H9 (cell line): ENCODE data around the gene MAN2C1. TPM values are rescaled to one million over a fixed set of nuclear protein-coding genes. Genes with fewer than 3 reads are reported as not detected.

Source experiments
- DNase-seq: peaks from one replicate; pipeline ENCODE4 v3.0.0-alpha.2; 2017
- H2AFZ ChIP-seq: one replicate; pipeline ENCODE4 v1.6.1; 2013; ENCODE audit warnings: mild to moderate bottlenecking, low read length, control low read depth, moderate library complexity
- H2AK5ac ChIP-seq: 2 replicates; pipeline ENCODE4 v1.6.1; 2013; ENCODE audit warnings: low read length, control low read depth, mixed read lengths; ENCODE audit not compliant: insufficient read length
- H2BK120ac ChIP-seq: one replicate; pipeline ENCODE4 v1.6.1; 2013; ENCODE audit warnings: low read depth, mild to moderate bottlenecking, low read length, control low read depth, inconsistent platforms; ENCODE audit not compliant: poor library complexity, severe bottlenecking
- H2BK12ac ChIP-seq: 2 replicates; pipeline ENCODE4 v1.6.1; 2013; ENCODE audit warnings: low read length, control low read depth, mixed read lengths, low read depth; ENCODE audit not compliant: insufficient read length
- H2BK15ac ChIP-seq: 2 replicates; pipeline ENCODE4 v1.6.1; 2013; ENCODE audit warnings: low read depth, low read length, control low read depth
- H2BK20ac ChIP-seq: one replicate; pipeline ENCODE4 v1.6.1; 2013; ENCODE audit warnings: low read depth, mild to moderate bottlenecking, low read length, control low read depth, inconsistent platforms; ENCODE audit not compliant: poor library complexity, severe bottlenecking
- H2BK5ac ChIP-seq: 2 replicates; pipeline ENCODE4 v1.6.1; 2013; ENCODE audit warnings: low read length, control low read depth, mixed read lengths; ENCODE audit not compliant: insufficient read length
- H3K14ac ChIP-seq: 2 replicates; pipeline ENCODE4 v1.6.1; 2013; ENCODE audit warnings: low read length, control low read depth; ENCODE audit not compliant: insufficient read depth
- H3K18ac ChIP-seq: 2 replicates; pipeline ENCODE4 v1.6.1; 2013; ENCODE audit warnings: low read depth, mild to moderate bottlenecking, mixed read lengths, low read length, control low read depth; ENCODE audit not compliant: insufficient read length
- H3K23ac ChIP-seq: 2 replicates; pipeline ENCODE4 v1.6.1; 2013; ENCODE audit warnings: low read length, control low read depth, mixed read lengths, low read depth; ENCODE audit not compliant: insufficient read length
- H3K23me2 ChIP-seq: 2 replicates; pipeline ENCODE4 v1.6.1; 2013; ENCODE audit warnings: low read depth, mild to moderate bottlenecking, mixed read lengths, low read length, control low read depth; ENCODE audit not compliant: insufficient read length, poor library complexity, severe bottlenecking
- H3K27ac ChIP-seq: 2 replicates; pipeline ENCODE4 v1.5.1; 2013; ENCODE audit warnings: low read length, control low read depth, mixed read lengths, low read depth; ENCODE audit not compliant: insufficient read length
- H3K27me3 ChIP-seq: 2 replicates; pipeline ENCODE4 v1.6.1; 2013; ENCODE audit warnings: low read length, control low read depth, inconsistent platforms; ENCODE audit not compliant: insufficient read depth
- H3K4ac ChIP-seq: 2 replicates; pipeline ENCODE4 v1.6.1; 2013; ENCODE audit warnings: low read depth, mild to moderate bottlenecking, control low read depth, inconsistent platforms, low read length, moderate library complexity
- H3K4me1 ChIP-seq: 2 replicates; pipeline ENCODE4 v1.6.1; 2013; ENCODE audit warnings: low read length, control low read depth, inconsistent platforms; ENCODE audit not compliant: insufficient read depth
- H3K4me2 ChIP-seq: 2 replicates; pipeline ENCODE4 v1.6.1; 2013; ENCODE audit warnings: low read length, control low read depth, mixed read lengths; ENCODE audit not compliant: insufficient read length, insufficient read depth
- H3K56ac ChIP-seq: 2 replicates; pipeline ENCODE4 v1.6.1; 2013; ENCODE audit warnings: low read depth, mild to moderate bottlenecking, mixed read lengths, low read length, control low read depth; ENCODE audit not compliant: insufficient read length
- H3K79me1 ChIP-seq: 2 replicates; pipeline ENCODE4 v1.6.1; 2013; ENCODE audit warnings: low read depth, mild to moderate bottlenecking, moderate library complexity, low read length, control low read depth, inconsistent platforms; ENCODE audit not compliant: insufficient read depth, poor library complexity, severe bottlenecking
- H3K79me2 ChIP-seq: 2 replicates; pipeline ENCODE4 v1.6.1; 2013; ENCODE audit warnings: low read length, control low read depth, inconsistent platforms; ENCODE audit not compliant: insufficient read depth
- H3K9ac ChIP-seq: 2 replicates; pipeline ENCODE4 v1.6.1; 2013; ENCODE audit warnings: low read length, control low read depth, mixed read lengths; ENCODE audit not compliant: insufficient read length; ENCODE audit errors: extremely low read depth
- H3K9me3 ChIP-seq: one replicate; pipeline ENCODE4 v1.6.1; 2013; ENCODE audit warnings: low read depth, low read length, inconsistent platforms; ENCODE audit not compliant: control insufficient read depth
- H3T11ph ChIP-seq: one replicate; pipeline ENCODE4 v1.6.1; 2013; ENCODE audit warnings: mild to moderate bottlenecking, low read length, control low read depth, inconsistent platforms
- H4K20me1 ChIP-seq: one replicate; pipeline ENCODE4 v1.6.1; 2013; ENCODE audit not compliant: control insufficient read depth, insufficient read length, insufficient read depth
- H4K5ac ChIP-seq: 2 replicates; pipeline ENCODE4 v1.6.1; 2013; ENCODE audit warnings: low read depth, mild to moderate bottlenecking, mixed read lengths, low read length, control low read depth; ENCODE audit not compliant: insufficient read length
- H4K8ac ChIP-seq: replicated peaks from 2 replicates; pipeline ENCODE4 v1.6.1; 2013; ENCODE audit warnings: low read length, control low read depth, mixed read lengths, low read depth; ENCODE audit not compliant: insufficient read length
- H4K91ac ChIP-seq: 2 replicates; pipeline ENCODE4 v1.6.1; 2013; ENCODE audit warnings: low read depth, mild to moderate bottlenecking, moderate library complexity, mixed read lengths, low read length, control low read depth; ENCODE audit not compliant: insufficient read length
- H3K27ac Mint-ChIP-seq, 3 experiments: 2 replicates in 2 of 3; 3 replicates in 1 of 3; pipeline ENCODE4 v1.8.0; 2020 to 2021; ENCODE audit warnings: mixed read lengths in 3 of 3, mild to moderate bottlenecking in 1 of 3, moderate library complexity in 1 of 3
- H3K27me3 Mint-ChIP-seq: 2 replicates; pipeline ENCODE4 v1.8.0; 2021; ENCODE audit warnings: low read depth, mild to moderate bottlenecking, moderate library complexity, mixed read lengths
- H3K36me3 Mint-ChIP-seq, 3 experiments: 2 replicates in 2 of 3; 3 replicates in 1 of 3; pipeline ENCODE4 v1.8.0; 2020 to 2021; ENCODE audit warnings: low read depth in 3 of 3, mixed read lengths in 3 of 3; ENCODE audit not compliant: insufficient read depth in 1 of 3
- H3K4me1 Mint-ChIP-seq, 2 experiments: 2 replicates each; pipeline ENCODE4 v1.8.0; 2020; ENCODE audit warnings: mixed read lengths in 2 of 2
- H3K4me3 Mint-ChIP-seq, 2 experiments: 2 replicates in 1 of 2; 3 replicates in 1 of 2; pipeline ENCODE4 v1.8.0; 2020 to 2021; ENCODE audit warnings: mild to moderate bottlenecking in 2 of 2, mixed read lengths in 2 of 2, moderate library complexity in 1 of 2
- H3K9me3 Mint-ChIP-seq, 2 experiments: 2 replicates in 1 of 2; 3 replicates in 1 of 2; pipeline ENCODE4 v1.8.0; 2020; ENCODE audit warnings: mild to moderate bottlenecking in 2 of 2, mixed read lengths in 2 of 2, moderate library complexity in 1 of 2
- WGBS: extraction: QIAGEN DNeasy Blood & Tissue Kit; methylation state at CpG from one replicate; pipeline ENCODE4 v1.1.7; 2013; ENCODE audit warnings: missing lambda C conversion rate, low lambda C conversion rate, mixed read lengths; ENCODE audit not compliant: insufficient read length; ENCODE audit errors: extremely low coverage; 5-methylcytosine and 5-hydroxymethylcytosine counted together
- total RNA-seq: library from RNA; stranded (reverse); gene quantifications from 2 replicates; pipeline ENCODE4 v1.2.1, GENCODE V29; 2021
- TF ChIP-seq, protein P1 (sequence below): fragments of 200-600 bp; sonication (generic); conservative IDR thresholded peaks from 3 replicates; pipeline ENCODE4 v1.8.0; 2021; ENCODE audit warnings: antibody characterized with exemption, mild to moderate bottlenecking

The MAN2C1 gene
- total RNA-seq, 1 experiment from 2014 or later = 112 TPM

DNA sequence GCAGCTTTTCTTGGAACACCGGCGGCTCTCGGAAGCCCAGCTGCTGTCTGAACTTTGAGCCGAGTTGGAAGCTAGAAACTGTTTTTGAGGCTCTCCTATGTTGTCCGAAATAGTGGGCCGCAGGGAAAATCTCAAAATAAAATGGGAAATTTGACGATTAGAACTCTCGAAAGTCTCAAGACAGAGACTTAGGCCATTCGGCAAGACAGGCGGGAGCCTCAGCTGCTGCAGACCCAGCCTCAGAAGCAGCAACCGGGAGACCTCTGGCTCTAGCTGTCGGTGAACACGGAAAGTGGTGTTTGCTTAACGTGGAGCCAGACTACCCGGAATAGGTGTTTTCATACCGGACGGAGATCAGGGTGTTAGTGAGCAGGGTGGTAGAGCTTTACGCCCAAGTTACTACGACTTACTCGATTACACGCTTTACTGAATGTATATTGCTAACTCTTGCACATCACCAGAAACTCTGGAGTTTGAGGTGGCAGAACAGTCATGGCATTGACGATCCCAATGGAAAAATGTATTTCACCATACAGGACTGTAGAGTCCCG, 357 bp upstream of the MAN2C1 start:
- Mint-ChIP-seq H3K4me3 (peak overlapping the region; percentile 87 to 91), H3K9me3 (no peaks in the 10 kb centered on the region), H3K27me3 (no peaks in the 10 kb centered on the region; the same call in 1 of the 2 replicates), H3K36me3 (peaks cover 20 to 59% (median 48%) of the 10 kb centered on the region in 3 experiments; a peak in 6 of 7 replicates), H3K4me1 (peaks cover 19 to 20% of the 10 kb centered on the region in 2 experiments), H3K27ac (peak overlapping the region; percentile 95 to 97 (median 96))
- peak overlapping the region; percentile 16 for H3K9ac ChIP-seq
- no peak overlapping the region for H3K18ac ChIP-seq
- no peak for DNase-seq
- H4K5ac ChIP-seq = no peak overlapping the region
- H3K9me3 ChIP-seq = no peaks in the 10 kb centered on the region
- H4K91ac ChIP-seq = no peak overlapping the region
- H4K20me1 ChIP-seq = no peaks in the 10 kb centered on the region
- no peak overlapping the region for H3K14ac ChIP-seq
- no peaks in the 10 kb centered on the region for H3K79me1 ChIP-seq
- no peak overlapping the region for H2AFZ ChIP-seq
- H3T11ph ChIP-seq = no peak overlapping the region
- H3K27me3 ChIP-seq = no peaks in the 10 kb centered on the region
- H3K23ac ChIP-seq = no peak overlapping the region
- no peaks in the 10 kb centered on the region for H3K23me2 ChIP-seq
- H2BK20ac ChIP-seq = no peak overlapping the region
- H3K27ac ChIP-seq = no peak overlapping the region
- no peak overlapping the region for H2BK5ac ChIP-seq
- no peak overlapping the region for H2AK5ac ChIP-seq
- no peak overlapping the region for H4K8ac ChIP-seq
- TF ChIP-seq, protein P1, sequence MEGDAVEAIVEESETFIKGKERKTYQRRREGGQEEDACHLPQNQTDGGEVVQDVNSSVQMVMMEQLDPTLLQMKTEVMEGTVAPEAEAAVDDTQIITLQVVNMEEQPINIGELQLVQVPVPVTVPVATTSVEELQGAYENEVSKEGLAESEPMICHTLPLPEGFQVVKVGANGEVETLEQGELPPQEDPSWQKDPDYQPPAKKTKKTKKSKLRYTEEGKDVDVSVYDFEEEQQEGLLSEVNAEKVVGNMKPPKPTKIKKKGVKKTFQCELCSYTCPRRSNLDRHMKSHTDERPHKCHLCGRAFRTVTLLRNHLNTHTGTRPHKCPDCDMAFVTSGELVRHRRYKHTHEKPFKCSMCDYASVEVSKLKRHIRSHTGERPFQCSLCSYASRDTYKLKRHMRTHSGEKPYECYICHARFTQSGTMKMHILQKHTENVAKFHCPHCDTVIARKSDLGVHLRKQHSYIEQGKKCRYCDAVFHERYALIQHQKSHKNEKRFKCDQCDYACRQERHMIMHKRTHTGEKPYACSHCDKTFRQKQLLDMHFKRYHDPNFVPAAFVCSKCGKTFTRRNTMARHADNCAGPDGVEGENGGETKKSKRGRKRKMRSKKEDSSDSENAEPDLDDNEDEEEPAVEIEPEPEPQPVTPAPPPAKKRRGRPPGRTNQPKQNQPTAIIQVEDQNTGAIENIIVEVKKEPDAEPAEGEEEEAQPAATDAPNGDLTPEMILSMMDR = no peak
- no CpG with 5 or more reads among the region's 23 CpGs for WGBS
- H2BK12ac ChIP-seq = no peak overlapping the region
- H2BK120ac ChIP-seq = no peak overlapping the region
- peak overlapping the region; percentile 69 for H3K4me2 ChIP-seq
- no peak overlapping the region for H2BK15ac ChIP-seq
- H3K79me2 ChIP-seq = no peaks in the 10 kb centered on the region
- H3K4me1 ChIP-seq = no peaks in the 10 kb centered on the region; the same call in 1 of the 2 replicates
- H3K56ac ChIP-seq = no peak overlapping the region
- no peak overlapping the region for H3K4ac ChIP-seq
